ENCODE data around the gene FARS2.

Gene FARS2

DNA sequence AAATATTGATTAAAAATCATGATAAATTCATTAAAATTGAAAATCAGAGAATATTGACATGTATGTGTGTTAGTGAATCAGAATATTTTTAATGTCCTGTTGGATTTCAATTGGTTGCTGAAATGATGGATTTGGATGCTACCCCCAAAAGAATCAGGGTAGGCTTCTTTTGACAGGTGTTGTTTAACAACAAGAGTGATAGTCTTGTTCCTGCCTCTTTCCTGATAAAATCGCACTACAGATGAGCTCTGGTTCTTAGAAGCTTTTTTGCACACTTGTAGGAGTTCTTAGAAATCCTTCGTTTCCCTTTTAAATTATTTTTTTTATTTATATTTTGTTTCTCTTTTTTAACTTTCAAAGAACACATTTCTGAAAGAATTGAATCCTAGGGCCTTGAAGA is 259.5 kb downstream of the FARS2 start:
- TF ChIP-seq, protein P1, sequence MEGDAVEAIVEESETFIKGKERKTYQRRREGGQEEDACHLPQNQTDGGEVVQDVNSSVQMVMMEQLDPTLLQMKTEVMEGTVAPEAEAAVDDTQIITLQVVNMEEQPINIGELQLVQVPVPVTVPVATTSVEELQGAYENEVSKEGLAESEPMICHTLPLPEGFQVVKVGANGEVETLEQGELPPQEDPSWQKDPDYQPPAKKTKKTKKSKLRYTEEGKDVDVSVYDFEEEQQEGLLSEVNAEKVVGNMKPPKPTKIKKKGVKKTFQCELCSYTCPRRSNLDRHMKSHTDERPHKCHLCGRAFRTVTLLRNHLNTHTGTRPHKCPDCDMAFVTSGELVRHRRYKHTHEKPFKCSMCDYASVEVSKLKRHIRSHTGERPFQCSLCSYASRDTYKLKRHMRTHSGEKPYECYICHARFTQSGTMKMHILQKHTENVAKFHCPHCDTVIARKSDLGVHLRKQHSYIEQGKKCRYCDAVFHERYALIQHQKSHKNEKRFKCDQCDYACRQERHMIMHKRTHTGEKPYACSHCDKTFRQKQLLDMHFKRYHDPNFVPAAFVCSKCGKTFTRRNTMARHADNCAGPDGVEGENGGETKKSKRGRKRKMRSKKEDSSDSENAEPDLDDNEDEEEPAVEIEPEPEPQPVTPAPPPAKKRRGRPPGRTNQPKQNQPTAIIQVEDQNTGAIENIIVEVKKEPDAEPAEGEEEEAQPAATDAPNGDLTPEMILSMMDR (IDR thresholded peaks at IDR 0.05; ENCODE audit: borderline replicate concordance, insufficient read depth, low read depth, low read length) = no peak
- H3K4me3 ChIP-seq (ENCODE audit: low read depth, low read length) = no peak overlapping the region

DNA sequence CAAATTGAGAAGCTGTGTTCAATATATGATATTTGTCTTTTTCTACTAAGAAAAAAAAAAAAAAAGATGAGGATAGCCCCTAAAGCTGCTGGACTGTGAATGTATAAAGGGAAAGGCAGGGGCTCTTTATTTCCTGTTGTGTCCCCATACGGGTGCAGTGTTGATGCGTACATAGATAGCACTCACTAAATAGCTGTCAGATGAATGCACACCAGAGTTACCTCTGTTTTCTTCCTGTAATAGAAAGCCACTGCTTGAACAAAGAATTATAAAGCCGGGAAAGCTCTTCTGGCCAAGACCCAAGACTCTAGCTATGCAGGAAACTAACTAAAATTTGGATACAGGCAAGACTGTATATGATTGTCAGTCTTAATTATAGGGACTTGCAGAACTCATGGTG is 260.0 kb downstream of the FARS2 start:
- TF ChIP-seq, protein P1 (IDR thresholded peaks at IDR 0.05; ENCODE audit: borderline replicate concordance, insufficient read depth, low read depth, low read length) = no peak
- no peak overlapping the region for H3K4me3 ChIP-seq (ENCODE audit: low read depth, low read length)

DNA sequence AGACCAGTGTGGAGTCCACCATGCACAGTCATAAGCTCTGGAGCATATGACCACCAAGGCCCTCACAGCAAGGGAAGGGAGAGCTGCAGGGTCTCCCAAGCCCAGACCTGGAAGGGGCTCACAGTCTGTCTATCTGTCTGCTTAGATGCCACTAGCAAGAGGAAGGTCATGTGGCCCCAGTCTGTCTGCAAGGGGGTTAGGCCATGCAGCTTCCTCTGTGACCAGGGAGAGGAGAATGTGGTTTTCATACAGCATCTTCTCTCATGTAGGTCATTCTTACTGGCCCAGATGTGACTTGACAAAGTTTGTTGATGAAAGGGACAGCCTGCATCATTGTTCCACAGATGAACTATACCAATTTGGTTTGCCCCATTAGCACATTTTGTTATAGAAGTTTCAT is 260.8 kb downstream of the FARS2 start:
- TF ChIP-seq, protein P1 (IDR thresholded peaks at IDR 0.05; ENCODE audit: borderline replicate concordance, insufficient read depth, low read depth, low read length) = no peak
- no peak overlapping the region for H3K4me3 ChIP-seq (ENCODE audit: low read depth, low read length)

DNA sequence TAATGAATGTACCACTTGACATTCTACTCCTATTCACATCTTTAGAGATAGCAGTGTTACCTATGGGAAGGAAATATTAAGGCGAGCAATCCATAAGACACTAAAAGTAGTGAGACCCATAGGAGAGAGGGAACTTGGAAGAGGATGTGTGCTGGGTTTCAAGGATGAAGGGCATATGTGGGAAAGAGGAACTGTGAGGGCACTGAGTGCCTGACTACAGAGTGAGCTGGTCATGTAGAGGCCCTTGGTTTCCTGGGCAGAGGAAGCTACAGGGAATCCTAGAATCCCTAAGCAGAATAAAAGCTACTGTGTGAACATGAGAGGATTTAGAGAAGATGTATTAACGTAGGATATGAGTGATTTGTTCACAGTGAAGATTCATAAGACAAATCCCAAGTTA is 262.8 kb downstream of the FARS2 start:
- no peak overlapping the region for H3K4me3 ChIP-seq (ENCODE audit: low read depth, low read length)
- TF ChIP-seq, protein P1 (IDR thresholded peaks at IDR 0.05; ENCODE audit: borderline replicate concordance, insufficient read depth, low read depth, low read length) = no peak

DNA sequence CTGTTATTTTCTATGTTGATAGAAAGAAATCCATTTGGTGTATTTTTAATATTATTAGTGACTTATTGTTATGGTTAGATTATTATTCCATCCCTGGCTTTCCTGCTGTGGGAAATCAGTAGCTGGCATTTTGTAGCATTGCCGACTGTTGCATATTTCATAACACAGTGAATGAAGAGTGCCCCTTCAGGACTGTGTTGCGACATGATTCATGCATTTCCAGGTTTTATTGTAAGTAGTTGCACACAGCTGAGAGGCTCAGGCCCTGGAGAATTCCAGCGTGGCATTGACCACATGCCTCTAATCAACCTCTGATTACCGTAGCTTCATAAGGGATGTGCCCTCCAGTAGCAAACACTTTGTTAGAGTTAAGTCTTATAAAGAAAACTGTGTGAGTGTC is 263.9 kb downstream of the FARS2 start:
- H3K4me3 ChIP-seq (ENCODE audit: low read depth, low read length) = no peak overlapping the region
- TF ChIP-seq, protein P1 (IDR thresholded peaks at IDR 0.05; ENCODE audit: borderline replicate concordance, insufficient read depth, low read depth, low read length) = no peak

DNA sequence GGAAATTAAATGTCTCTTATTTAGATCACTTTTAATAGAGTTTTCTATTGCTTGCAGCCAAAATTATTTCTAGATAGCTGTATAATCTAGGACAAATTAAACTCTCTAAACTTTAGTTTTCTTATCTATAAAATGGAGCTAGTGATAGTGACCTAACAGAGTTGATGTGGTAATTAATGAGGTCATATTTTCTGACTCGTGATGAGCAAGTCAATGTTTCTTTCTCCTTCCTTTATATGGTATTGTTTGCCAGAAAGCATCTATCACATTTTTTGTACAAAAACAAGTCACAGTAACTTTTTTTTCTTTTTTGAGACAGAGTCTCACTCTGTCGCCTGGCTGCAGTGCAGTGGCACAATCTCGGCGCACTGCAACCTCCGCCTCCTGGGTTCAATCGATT is 267.7 kb downstream of the FARS2 start:
- TF ChIP-seq, protein P1 (IDR thresholded peaks at IDR 0.05; ENCODE audit: borderline replicate concordance, insufficient read depth, low read depth, low read length) = no peak
- no peak overlapping the region for H3K4me3 ChIP-seq (ENCODE audit: low read depth, low read length)

DNA sequence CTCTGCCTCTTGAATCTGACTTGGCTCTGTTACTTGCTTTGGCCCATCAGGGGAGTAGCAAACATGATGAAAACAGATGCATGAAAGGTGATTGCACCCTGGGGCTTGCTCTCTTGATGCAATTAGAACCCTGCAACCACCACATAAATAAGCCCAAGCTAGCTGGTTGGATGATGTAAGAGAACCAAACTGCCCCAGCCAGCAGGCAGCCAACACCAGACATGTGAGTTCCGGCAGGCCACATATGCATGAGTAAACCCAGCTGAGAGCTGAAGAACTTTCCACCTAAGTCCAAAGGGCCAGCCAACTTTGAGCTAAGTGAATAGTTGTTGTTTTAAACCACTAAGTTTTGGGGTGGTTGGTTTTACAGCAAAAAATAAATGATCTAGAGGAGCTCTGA is 268.4 kb downstream of the FARS2 start:
- TF ChIP-seq, protein P1 (IDR thresholded peaks at IDR 0.05; ENCODE audit: borderline replicate concordance, insufficient read depth, low read depth, low read length) = no peak
- H3K4me3 ChIP-seq (ENCODE audit: low read depth, low read length) = no peak overlapping the region
